ENCODE measurements around the gene FARS2.
"Not testable (repeated sequence)": the region's sequence is repeated elsewhere in the genome, so short reads cannot be mapped to it uniquely, and the experiment has no call there.

FARS2 gene

DNA sequence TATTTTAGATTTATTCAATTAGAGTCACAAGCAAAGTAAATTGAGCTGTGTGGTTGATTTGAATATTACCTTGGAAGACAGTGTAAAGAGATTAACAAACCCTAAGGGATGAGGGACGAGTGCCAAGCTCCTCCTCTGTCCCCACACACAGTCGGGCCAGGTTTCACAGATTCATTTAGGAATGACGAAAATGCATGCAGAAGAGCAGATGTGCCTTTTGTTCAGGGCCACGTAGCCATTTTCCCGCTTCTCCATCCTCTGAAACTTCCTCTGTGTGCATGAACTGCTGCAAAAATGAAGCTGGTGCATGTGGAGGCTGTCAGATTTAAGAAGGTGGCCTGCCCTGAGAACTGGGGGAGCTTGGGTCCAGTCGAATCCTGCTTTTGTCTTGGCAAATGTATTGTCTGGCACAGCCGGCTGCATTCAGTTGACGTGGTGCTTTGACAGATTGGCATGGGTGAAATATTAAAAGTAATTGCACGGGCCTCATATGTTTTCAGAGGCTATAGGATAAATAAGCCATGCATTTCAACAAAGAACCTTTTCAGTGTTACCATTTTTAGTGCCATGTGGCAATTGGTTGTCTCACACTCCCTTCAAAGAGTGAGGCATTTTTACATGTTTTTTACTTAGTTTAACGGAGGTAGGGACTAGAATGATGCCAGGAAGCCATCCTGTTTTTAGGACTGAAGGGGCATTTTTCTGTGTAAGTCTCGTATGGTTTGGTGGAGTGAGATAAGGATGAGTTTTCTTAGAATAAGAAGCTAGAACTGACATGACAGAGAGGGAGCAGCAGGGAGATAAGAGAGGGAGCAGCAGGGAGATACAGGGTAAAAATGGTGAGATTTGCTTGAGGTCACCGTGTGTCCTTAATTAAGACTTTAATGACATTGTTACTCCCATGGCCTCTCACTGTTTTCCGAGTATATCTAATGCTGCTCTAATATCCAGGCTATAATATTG, 384.3 kb downstream of the FARS2 start:
- no peak for DNase-seq

DNA sequence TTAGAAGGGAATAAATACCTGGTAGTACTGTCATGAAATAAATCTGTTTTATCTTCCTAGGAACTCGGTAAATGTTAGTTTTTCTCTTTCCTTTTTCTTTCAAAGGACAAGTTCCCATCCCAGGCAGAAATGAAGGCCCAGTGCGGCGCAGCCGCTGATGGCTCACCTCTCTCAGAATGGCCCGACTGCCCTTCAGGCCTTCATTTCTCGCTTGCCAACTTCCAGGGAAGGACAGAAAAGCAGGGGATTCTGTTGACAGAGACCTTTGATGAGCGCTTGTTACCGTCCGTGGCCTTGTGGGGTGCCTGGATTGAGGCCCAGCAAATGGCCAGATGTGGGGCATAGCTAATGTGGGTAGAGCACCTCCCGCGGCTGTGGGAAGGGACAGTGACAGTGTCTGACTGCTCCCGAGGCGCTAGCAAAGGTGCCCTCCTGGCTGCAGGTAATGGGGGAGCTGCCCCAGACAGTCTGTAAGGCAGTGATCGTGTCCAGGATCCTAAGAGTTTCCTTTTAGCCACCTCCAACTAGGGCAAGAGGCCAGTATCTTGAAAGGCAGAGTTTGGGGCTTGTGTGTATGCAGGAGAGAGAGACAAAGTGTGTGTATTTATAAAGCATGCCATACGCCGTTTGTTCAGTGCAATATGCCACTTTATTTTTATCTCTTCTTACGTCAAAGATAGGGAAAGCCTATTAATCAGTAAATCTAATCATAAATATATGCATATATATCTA, 391.3 kb downstream of the FARS2 start:
- no peak for DNase-seq

GRCh38 chr6:5653801-5654200, 392.5 kb downstream of the FARS2 start:
- no peak for DNase-seq

GRCh38 chr6:5656226-5656625, 394.9 kb downstream of the FARS2 start:
- DNase-seq, result no peak

DNA sequence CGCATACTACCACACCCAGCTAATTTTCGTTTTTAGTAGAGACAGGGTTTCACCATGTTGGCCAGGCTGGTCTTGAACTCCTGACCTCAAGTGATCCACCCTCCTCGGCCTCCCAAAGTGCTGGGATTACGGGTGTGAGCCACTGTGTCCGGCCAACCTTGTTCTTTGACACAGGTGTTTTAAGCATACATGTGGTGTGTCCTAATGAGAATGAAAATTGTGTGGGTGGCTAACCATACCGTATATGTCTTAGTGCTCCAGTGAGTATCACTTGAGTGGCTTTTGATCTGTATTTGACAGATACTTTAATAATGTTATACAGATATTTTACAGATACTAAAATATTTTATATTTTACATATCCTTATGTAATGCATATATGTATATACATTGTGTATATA, 395.4 kb downstream of the FARS2 start:
- DNase-seq, result not testable (repeated sequence)

DNA sequence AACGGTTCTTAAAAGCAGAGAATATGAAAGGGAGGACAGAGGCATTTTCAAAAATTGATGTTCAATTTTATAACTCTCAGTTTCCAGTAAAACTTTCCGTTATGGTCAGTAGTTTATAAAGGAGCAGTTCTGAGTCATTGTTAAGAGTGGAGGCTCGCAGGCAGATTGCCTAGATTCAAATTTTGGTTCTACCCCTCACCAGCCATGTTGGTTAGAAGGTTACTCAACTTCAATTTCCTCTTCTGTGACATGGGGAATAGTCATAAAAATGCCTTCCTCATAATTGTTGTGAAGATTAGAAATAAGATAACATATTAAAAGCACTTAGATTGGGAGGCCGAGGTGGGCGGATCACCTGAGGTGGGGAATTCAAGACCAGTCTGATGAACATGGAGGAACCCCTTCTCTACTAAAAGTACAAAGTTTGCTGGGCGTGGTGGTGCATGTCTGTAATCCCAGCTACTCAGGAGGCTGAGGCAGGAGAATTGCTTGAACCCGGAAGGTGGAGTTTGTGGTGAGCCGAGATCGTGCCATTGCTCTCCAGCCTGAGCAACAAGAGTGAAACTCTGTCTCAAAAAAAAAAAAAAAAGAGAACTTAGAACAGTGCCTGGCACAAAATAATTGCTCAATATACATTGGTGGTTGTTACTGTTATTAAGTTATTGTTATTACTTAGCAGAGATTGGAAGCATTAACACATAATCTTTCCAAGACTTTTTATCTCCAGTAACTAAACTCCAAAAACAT, 396.5 kb downstream of the FARS2 start:
- DNase-seq, result peak; percentile 20

- no peak for DNase-seq
Observed at GRCh38 chr6:5659467-5659866, 398.2 kb downstream of the FARS2 start.

- no peak for DNase-seq
Observed at GRCh38 chr6:5660772-5661171, 399.5 kb downstream of the FARS2 start.

GRCh38 chr6:5662797-5663196, 401.5 kb downstream of the FARS2 start:
- DNase-seq, result no peak

DNA sequence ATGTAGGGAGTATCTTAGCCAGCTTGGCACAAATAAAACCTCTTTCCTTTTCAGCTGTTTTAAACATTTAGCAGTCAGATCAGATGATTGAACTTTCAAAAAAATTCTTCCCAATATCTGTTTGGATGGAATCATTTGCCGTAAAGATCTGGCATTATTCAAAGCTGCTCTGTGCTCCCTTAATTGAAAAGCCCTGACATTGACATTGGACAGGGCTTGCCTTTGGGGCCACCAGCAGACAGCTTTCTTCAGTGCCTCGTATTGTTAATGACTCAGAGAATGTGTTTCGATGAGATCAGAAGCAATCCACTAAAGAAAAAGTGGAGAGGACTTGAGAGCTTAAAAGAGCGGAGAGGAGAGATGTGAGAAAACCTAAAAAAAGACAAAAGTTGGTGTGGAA, 401.9 kb downstream of the FARS2 start:
- no peak for DNase-seq

DNA sequence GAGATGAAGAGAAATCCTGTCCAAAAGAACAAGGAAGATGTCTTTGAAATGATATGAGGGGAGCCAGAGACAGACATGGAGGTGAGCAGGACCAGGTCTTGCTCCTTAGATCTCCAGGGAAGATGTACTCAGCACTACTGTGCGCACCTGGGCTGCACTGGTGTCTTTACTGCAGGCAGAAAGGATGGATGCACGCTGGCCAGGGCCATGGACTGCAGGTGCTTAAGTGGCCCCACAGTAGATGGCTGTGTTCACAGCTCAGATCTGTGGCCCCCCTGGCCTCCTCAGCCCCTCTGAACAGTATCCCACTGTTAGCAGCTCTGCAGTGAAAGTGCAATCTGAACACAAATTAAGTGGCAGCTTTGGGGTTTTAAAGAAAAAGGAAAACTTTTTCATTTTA, 402.4 kb downstream of the FARS2 start:
- DNase-seq, result no peak

DNA sequence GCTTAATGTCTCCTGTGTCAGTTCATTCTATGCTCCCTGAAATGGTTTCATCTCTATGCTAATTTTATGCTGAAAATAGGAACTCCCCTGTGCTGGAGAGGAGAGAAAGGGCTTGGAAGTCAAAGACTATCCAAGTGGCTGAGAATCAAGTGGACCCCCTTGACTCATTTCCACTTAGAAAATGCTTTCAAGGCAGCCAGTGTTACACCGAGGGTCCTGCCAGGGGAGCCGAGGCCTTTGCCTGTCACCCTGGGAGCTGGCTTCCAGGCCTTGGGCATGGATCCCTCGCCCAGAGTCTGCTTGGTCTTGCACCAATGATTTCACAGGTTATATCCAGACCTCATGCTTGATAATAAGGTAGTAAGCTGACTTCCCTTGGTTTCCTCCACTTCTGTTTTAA, 402.8 kb downstream of the FARS2 start:
- no peak for DNase-seq

- peak; percentile 58 for DNase-seq
Observed at GRCh38 chr6:5665173-5665572, 403.9 kb downstream of the FARS2 start.

DNA sequence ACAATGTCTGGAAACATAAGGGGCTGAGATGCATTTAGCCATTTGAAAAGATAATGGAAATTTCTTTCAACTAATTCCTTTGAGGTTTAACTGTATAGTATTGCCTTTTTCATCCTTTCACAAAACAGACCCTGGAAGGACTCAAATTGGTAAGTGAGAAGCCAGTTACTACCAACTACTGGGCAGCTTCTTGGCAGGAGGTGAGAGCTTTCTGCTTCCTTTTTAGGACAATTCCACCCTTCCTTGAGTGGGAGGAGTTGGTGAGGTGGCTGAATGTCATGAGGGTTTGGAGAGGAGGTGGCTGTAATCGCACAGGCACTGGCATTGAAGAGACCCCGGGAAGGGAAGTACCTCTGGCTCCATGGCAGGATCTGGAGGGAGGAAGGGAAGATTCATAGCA, 404.4 kb downstream of the FARS2 start:
- no peak for DNase-seq

- no peak for DNase-seq
Observed at GRCh38 chr6:5666695-5667094, 405.4 kb downstream of the FARS2 start.

DNA sequence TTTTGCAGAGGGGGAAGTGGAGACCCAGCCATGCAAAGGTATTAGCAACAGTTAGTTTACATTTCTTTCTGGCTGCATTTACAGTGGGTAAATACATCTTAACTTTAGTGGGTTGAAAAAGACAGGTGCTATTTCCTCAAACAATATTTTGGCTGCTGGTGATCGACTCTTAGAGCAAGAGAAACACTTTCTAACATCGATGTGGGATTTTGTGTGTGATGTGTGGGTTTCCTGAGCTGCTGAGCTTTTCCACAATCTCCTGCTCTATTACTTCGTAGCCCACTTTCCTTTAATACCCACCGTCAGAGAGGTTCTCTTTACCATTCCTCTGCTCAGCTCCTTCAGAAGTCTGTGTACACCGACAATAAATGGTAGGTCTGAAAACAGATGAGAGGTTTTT, 406.4 kb downstream of the FARS2 start:
- peak; percentile 17 for DNase-seq

GRCh38 chr6:5670381-5670780, 409.1 kb downstream of the FARS2 start:
- DNase-seq, result no peak

GRCh38 chr6:5670811-5671561, 409.7 kb downstream of the FARS2 start:
- DNase-seq, result peak; percentile 72

DNA sequence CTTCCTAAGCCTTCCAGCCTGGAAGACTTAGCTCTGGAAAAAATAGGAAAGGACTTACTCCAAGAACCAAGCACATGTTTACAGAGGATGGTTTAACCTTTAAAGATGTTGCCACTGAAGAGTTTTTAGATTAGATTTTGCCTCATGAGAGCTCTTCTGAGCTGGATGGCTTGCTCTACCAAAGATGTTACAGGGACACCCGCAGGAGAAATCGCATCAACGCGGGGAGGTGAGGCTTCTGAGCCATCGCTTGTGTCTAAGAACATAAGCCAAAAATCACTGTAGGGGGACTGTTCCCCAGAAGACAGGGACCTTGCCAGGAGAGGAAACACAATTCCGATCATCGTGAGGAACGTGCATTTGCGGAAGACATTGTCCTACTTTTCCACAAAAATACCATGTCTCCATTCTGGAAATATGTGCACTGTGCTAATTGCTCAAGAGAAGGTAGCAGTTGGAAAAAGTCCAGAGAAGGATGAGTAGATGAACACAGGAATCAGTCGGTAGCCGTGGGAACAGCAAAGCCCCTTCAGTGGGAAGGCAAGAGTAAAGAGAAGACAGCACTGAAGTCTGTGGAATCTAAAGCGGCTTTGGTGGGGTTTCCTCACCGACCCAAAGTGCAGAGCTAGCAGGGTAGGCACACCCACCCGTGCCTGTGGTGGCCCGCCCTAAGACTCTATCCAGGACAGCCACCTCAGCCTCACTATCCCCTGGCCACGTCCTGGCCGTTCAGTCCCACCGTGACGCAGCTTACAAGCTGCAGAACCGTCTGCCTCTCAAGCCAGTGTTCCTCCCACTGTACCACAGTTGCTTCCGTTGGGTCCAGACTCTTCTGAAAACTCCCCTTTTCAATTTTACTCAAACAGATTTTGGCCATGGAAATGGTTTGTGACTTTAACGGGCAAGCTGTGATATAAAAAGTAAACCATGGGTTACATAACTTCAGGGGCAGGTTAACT, 410.6 kb downstream of the FARS2 start:
- DNase-seq, result no peak

- DNase-seq, result peak; percentile 44
Observed at GRCh38 chr6:5672581-5673011, 411.3 kb downstream of the FARS2 start.

Data from CD4-positive, alpha-beta T cell treated with Interleukin-15 for 1 hour (primary cell).